Inferior parietal cortex (tissue), 1 donor: ENCODE results near the gene LRRC8C.
"Not testable (repeated sequence)": the region's sequence is repeated elsewhere in the genome, so short reads cannot be mapped to it uniquely, and the experiment has no call there.

Experiments
- DNase-seq: peaks from one replicate; pipeline ENCODE4 v3.0.0-alpha.2; 2016; ENCODE audit errors: extremely low spot score

The LRRC8C gene

GRCh38 chr1:89632657-89633247 is at the start of gene LRRC8C:
LRRC8C (plus strand) TSS chr1:89633120; CDS start chr1:89686474, 53,354 bp downstream.
- DNase-seq: peak; percentile 69

GRCh38 chr1:89584211-89584610 is 48.7 kb upstream of the LRRC8C start:
- no peak for DNase-seq

GRCh38 chr1:89584781-89585180 is 48.1 kb upstream of the LRRC8C start:
- no peak for DNase-seq

GRCh38 chr1:89587729-89588161 is 45.2 kb upstream of the LRRC8C start:
- no peak for DNase-seq

- no peak for DNase-seq
These were observed 44.4 kb upstream of the LRRC8C start for GRCh38 chr1:89588480-89588879.

- DNase-seq: no peak
These were observed 43.4 kb upstream of the LRRC8C start for GRCh38 chr1:89589515-89589914.

GRCh38 chr1:89590341-89591080 is 42.4 kb upstream of the LRRC8C start:
- no peak for DNase-seq

GRCh38 chr1:89592861-89593302 is 40.0 kb upstream of the LRRC8C start:
- DNase-seq: not testable (repeated sequence)

GRCh38 chr1:89594096-89594740 is 38.7 kb upstream of the LRRC8C start:
- DNase-seq: no peak

GRCh38 chr1:89596698-89597097 is 36.2 kb upstream of the LRRC8C start:
- DNase-seq: no peak

- peak; percentile 89 for DNase-seq
These were observed 34.2 kb upstream of the LRRC8C start for GRCh38 chr1:89598450-89599331.

GRCh38 chr1:89599332-89599630 is 33.6 kb upstream of the LRRC8C start:
- no peak for DNase-seq

GRCh38 chr1:89600451-89601224 is 32.3 kb upstream of the LRRC8C start:
- DNase-seq: no peak

GRCh38 chr1:89602871-89603404 is 30.0 kb upstream of the LRRC8C start:
- DNase-seq: no peak

- DNase-seq: no peak
These were observed 29.1 kb upstream of the LRRC8C start for GRCh38 chr1:89603651-89604413.

GRCh38 chr1:89604414-89604735 is 28.5 kb upstream of the LRRC8C start:
- DNase-seq: no peak

GRCh38 chr1:89605692-89606091 is 27.2 kb upstream of the LRRC8C start:
- no peak for DNase-seq

- no peak for DNase-seq
These were observed 26.5 kb upstream of the LRRC8C start for GRCh38 chr1:89606227-89606980.

GRCh38 chr1:89607156-89607555 is 25.8 kb upstream of the LRRC8C start:
- no peak for DNase-seq
